ENCODE data around the gene EVI5L.
"Not testable (repeated sequence)": the region's sequence is repeated elsewhere in the genome, so short reads cannot be mapped to it uniquely, and the experiment has no call there.

EVI5L gene

GRCh38 chr19:7858109-7858770, 28.2 kb downstream of the EVI5L start:
- no peak overlapping the region for H3K4me3 ChIP-seq (ENCODE audit: control insufficient read depth, low read depth, low read length)
- TF ChIP-seq CTCF (IDR thresholded peaks at IDR 0.05; ENCODE audit: control insufficient read depth, insufficient read depth, low read depth, low read length, missing control alignments) = no peak
- DNase-seq (ENCODE audit: low read depth) = no peak

- not testable (repeated sequence) for H3K4me3 ChIP-seq (ENCODE audit: control insufficient read depth, low read depth, low read length); DNase-seq (ENCODE audit: low read depth)
These were observed 29.1 kb downstream of the EVI5L start for GRCh38 chr19:7859087-7859486.

- TF ChIP-seq CTCF (IDR thresholded peaks at IDR 0.05; ENCODE audit: control insufficient read depth, insufficient read depth, low read depth, low read length, missing control alignments) = no peak
These were observed 30.1 kb downstream of the EVI5L start for GRCh38 chr19:7859831-7860713.

GRCh38 chr19:7860714-7861618, 30.9 kb downstream of the EVI5L start:
- no peak for TF ChIP-seq CTCF (IDR thresholded peaks at IDR 0.05; ENCODE audit: control insufficient read depth, insufficient read depth, low read depth, low read length, missing control alignments)
- no peak for DNase-seq (ENCODE audit: low read depth)

More at GRCh38 chr19:7859831-7860713, 30.1 kb downstream of the EVI5L start:
- H3K4me3 ChIP-seq (ENCODE audit: control insufficient read depth, low read depth, low read length) = no peak overlapping the region
- no peak for DNase-seq (ENCODE audit: low read depth)

GRCh38 chr19:7861619-7862412, 31.8 kb downstream of the EVI5L start:
- H3K4me3 ChIP-seq (ENCODE audit: control insufficient read depth, low read depth, low read length) = no peak overlapping the region
- DNase-seq (ENCODE audit: low read depth) = no peak
- TF ChIP-seq CTCF (IDR thresholded peaks at IDR 0.05; ENCODE audit: control insufficient read depth, insufficient read depth, low read depth, low read length, missing control alignments) = no peak

More at GRCh38 chr19:7860714-7861618, 30.9 kb downstream of the EVI5L start:
- no peak overlapping the region for H3K4me3 ChIP-seq (ENCODE audit: control insufficient read depth, low read depth, low read length)

- no peak for TF ChIP-seq CTCF (IDR thresholded peaks at IDR 0.05; ENCODE audit: control insufficient read depth, insufficient read depth, low read depth, low read length, missing control alignments)
- H3K4me3 ChIP-seq (ENCODE audit: control insufficient read depth, low read depth, low read length) = no peak overlapping the region
- no peak for DNase-seq (ENCODE audit: low read depth)
These were observed 32.5 kb downstream of the EVI5L start for GRCh38 chr19:7862413-7862951.

Measured in AG09309 (cell line).